Heart right ventricle (tissue), 16 donors: ENCODE results near the gene PCDHGA1. TPM values are rescaled to one million over a fixed set of nuclear protein-coding genes. Genes with fewer than 3 reads are reported as not detected.

ENCODE experiments used
- ATAC-seq, 8 donors: fragments of 200-7000 bp; cut with Tn5 transposase; one replicate each; pipeline ENCODE4 v1.9.1; 2020; ENCODE audit warnings: mild to moderate bottlenecking in 8 of 8, moderate library complexity in 8 of 8, moderate number of reproducible peaks in 1 of 8
- DNase-seq, 2 donors: peaks; one replicate each; pipeline ENCODE4 v3.0.0-alpha.2; 2020
- H3K27ac ChIP-seq, 10 donors: fragments of 200-600 bp; sonication (generic) in 2 of 10; one replicate each; pipeline versions ENCODE4 v1.5.0 to v1.8.0; 2020 to 2022; ENCODE audit warnings: mild to moderate bottlenecking in 3 of 10
- H3K27me3 ChIP-seq, 7 donors: fragments of 200-600 bp; one replicate each; pipeline ENCODE4 v1.8.0; 2021 to 2022; ENCODE audit warnings: mild to moderate bottlenecking in 2 of 7
- H3K36me3 ChIP-seq, 9 donors: fragments of 200-600 bp; sonication (generic) in 1 of 9; one replicate each; pipeline versions ENCODE4 v1.5.0 to v1.8.0; 2020 to 2022; ENCODE audit warnings: mild to moderate bottlenecking in 2 of 9
- H3K4me1 ChIP-seq, 9 donors: fragments of 200-600 bp; sonication (generic) in 1 of 9; one replicate each; pipeline versions ENCODE4 v1.5.0 to v1.8.0; 2020 to 2022; ENCODE audit warnings: mild to moderate bottlenecking in 4 of 9
- H3K4me3 ChIP-seq, 10 donors: fragments of 200-600 bp; sonication (generic) in 2 of 10; one replicate each; pipeline versions ENCODE4 v1.5.0 to v1.8.0; 2020 to 2022; ENCODE audit warnings: mild to moderate bottlenecking in 7 of 10, moderate library complexity in 2 of 10
- H3K9me3 ChIP-seq, 11 donors: fragments of 200-600 bp in 10 of 11; sonication (generic) in 2 of 11; one replicate each; pipeline versions ENCODE4 v1.5.0 to v1.8.0; 2013 to 2022; ENCODE audit warnings: mild to moderate bottlenecking in 2 of 11, control low read depth in 1 of 11, moderate library complexity in 1 of 11
- CTCF ChIP-seq, 9 donors: fragments of 200-600 bp; sonication (generic) in 2 of 9; IDR thresholded peaks; one replicate each; pipeline versions ENCODE4 v1.5.0 to v1.8.0; 2021 to 2022; ENCODE audit warnings: antibody characterized with exemption in 9 of 9, mild to moderate bottlenecking in 5 of 9, moderate library complexity in 1 of 9
- WGBS, 2 donors: extraction: QIAGEN DNeasy Blood & Tissue Kit; methylation state at CpG; one replicate each; pipeline ENCODE4 v1.1.7; 2013; ENCODE audit warnings: inconsistent platforms in 1 of 2; 5-methylcytosine and 5-hydroxymethylcytosine counted together
- intact Hi-C, 10 donors: fragments of 100-400 bp; cut with DNase I; formaldehyde crosslinking; loops; one replicate each; pipeline versions ENCODE4 v1.11.1 to v1.14.2; 2022
- polyA plus RNA-seq, 2 donors: library from polyadenylated mRNA; stranded (reverse); fragments of 200-250 nt; gene quantifications; one replicate each; pipeline ENCODE4 v1.2.3, GENCODE V29; 2013
- total RNA-seq, 10 donors: library from RNA; stranded (reverse); fragmentation: NEBNext Ultra II Directional in 3 of 10; extraction: Animal tissue kit (Norgen Biotek cat#: 25700) in 3 of 10; gene quantifications; one replicate each; pipeline versions ENCODE4 v1.2.1 to v1.2.4, GENCODE V29; 2021 to 2023
- donor health status: Arrhythmogenic right ventricular cardiomyopathy.
- donor health status: ischemic (EF 13 %, LVEDD 7.1; RV severe dilation, severe dysfunction).
- donor health status: healthy with polysubstance abuse.
- donor health status: DM: no; HTN: yes; CAD: no.
- donor health status: DM: no; HTN: no; CAD: no.
- donor health status: ischemic (EF 25% LVEDD 6.9; RV normal size, moderate dysfunction).
- donor health status: ischemic (EF 25% LVEDD 5.7; RV mildly dilated, moderate dysfunction).
- donor health status: healthy.
- donor health status: DM: yes; HTN: yes; CAD: no.
- donor health status: Ischemic cardiomyopathy.
- donor health status: ischemic (EF 35%, LVEDD 5.7; RV mildly dilated, moderate dysfunction).
- donor health status: nonischemic (EF 11% LVEDD 7.7; RV severe dilation, severe dysfunction).
- donor health status: DM: yes; HTN: yes; CAD: no.
- donor health status: PGD.
- donor health status: ischemic (EF 29% LVEDD 5.4; RV normal size, mild dysfunction).
- donor health status: nonischemic (EF 23%, LVEDD 6.1; RV moderate dilation, normal function).

PCDHGA1 gene
- total and polyA plus RNA-seq, 12 donors = 0.57 to 5.0 (median 2.6) TPM

- no peak overlapping the region for H3K27ac ChIP-seq
- TF ChIP-seq CTCF (IDR thresholded peaks at IDR 0.05) = no peak
- no peak for DNase-seq
- 38 to 45% methylated on average over 74 of the region's 74 CpGs for WGBS, 2 donors
- peaks cover 0 to 34% (median 0%) of the 10 kb centered on the region in 9 donors for H3K36me3 ChIP-seq
- peaks cover 0 to 100% (median 0%) of the 10 kb centered on the region in 7 donors for H3K27me3 ChIP-seq
- peaks cover 0 to 25% (median 6%) of the 10 kb centered on the region in 9 donors for H3K4me1 ChIP-seq
- intact Hi-C loops = loop anchor here in 8 of 10 donors (5.0 to 10.0 kb wide), 7 partner anchors 103 to 204 kb away; partner anchors contain the start of gene PCDHB13 (in 1 of the 8)
- peak in 1 of 8 donors; percentile 29 for ATAC-seq
- H3K4me3 ChIP-seq = no peak overlapping the region
- peaks cover 0 to 100% (median 67%) of the 10 kb centered on the region in 11 donors for H3K9me3 ChIP-seq
Observed at GRCh38 chr5:141419074-141419880, 89.0 kb downstream of the PCDHGA1 start.

- 27 to 30% methylated on average over 42 of the region's 42 CpGs for WGBS, 2 donors
- peaks cover 0 to 99% (median 0%) of the 10 kb centered on the region in 7 donors for H3K27me3 ChIP-seq
- ATAC-seq (peak in 4 of 8 donors; percentile 34 to 60 (median 42)), DNase-seq (no peak)
- H3K9me3 ChIP-seq = peaks cover 0 to 100% (median 66%) of the 10 kb centered on the region in 11 donors
- peak; percentile 23 to 60 (median 49) for TF ChIP-seq CTCF (IDR thresholded peaks at IDR 0.05)
- intact Hi-C loops = loop anchor here in 4 of 10 donors (2.0 to 10.0 kb wide), 4 partner anchors 54 to 104 kb away; partner anchors contain the start of gene PCDHGA3 (in 1 of the 4)
- H3K27ac ChIP-seq = no peak within 1 kb of the TSS
- H3K36me3 ChIP-seq = peaks cover 0 to 47% (median 0%) of the 10 kb centered on the region in 9 donors
- H3K4me1 ChIP-seq = peaks cover 0 to 25% (median 6%) of the 10 kb centered on the region in 9 donors
- peak within 1 kb of the TSS in 9 of 10 donors; percentile 6 to 42 (median 34) for H3K4me3 ChIP-seq
Observed at GRCh38 chr5:141420855-141421488, 90.7 kb downstream of the PCDHGA1 start, which contains the start of gene PCDHGA11. Gene PCDHGA11, plus strand, starts transcription at chr5:141421051. Its CDS starts 177 bp downstream, at chr5:141421228.

GRCh38 chr5:141421489-141421855, 91.2 kb downstream of the PCDHGA1 start:
- Histone ChIP-seq H3K9me3 (peaks cover 0 to 100% (median 69%) of the 10 kb centered on the region in 11 donors), H3K27me3 (peaks cover 0 to 99% (median 0%) of the 10 kb centered on the region in 7 donors), H3K4me1 (peaks cover 0 to 25% (median 6%) of the 10 kb centered on the region in 9 donors), H3K36me3 (peaks cover 0 to 52% (median 0%) of the 10 kb centered on the region in 9 donors), H3K4me3 (peak overlapping the region in 8 of 10 donors; percentile 11 to 42 (median 36)), H3K27ac (no peak overlapping the region)
- DNase-seq (no peak), ATAC-seq (no peak)
- 27 to 32% methylated on average over 13 of the region's 13 CpGs for WGBS, 2 donors
- no peak for TF ChIP-seq CTCF (IDR thresholded peaks at IDR 0.05)
- intact Hi-C loops = loop anchor here in 4 of 10 donors (2.0 to 10.0 kb wide), 4 partner anchors 55 to 103 kb away; partner anchors contain the start of gene PCDHGA3 (in 1 of the 4)
